DMS153 (cell line): ENCODE data around the gene ZNF521.

Source experiments
- DNase-seq: peaks from one replicate; lab custom pipeline; 2025; lab: John Stamatoyannopoulos, UW

ZNF521 gene

GRCh38 chr18:25125680-25126079 lies 226.3 kb downstream of the ZNF521 start:
- DNase-seq: no peak

- DNase-seq: no peak
These were observed 228.3 kb downstream of the ZNF521 start for GRCh38 chr18:25123438-25124232.

GRCh38 chr18:25121442-25121841 lies 230.5 kb downstream of the ZNF521 start:
- no peak for DNase-seq

GRCh38 chr18:25113566-25113965 lies 238.4 kb downstream of the ZNF521 start:
- no peak for DNase-seq

- no peak for DNase-seq
These were observed 239.0 kb downstream of the ZNF521 start for GRCh38 chr18:25112821-25113434.

GRCh38 chr18:25111377-25112288 lies 240.3 kb downstream of the ZNF521 start:
- no peak for DNase-seq

- DNase-seq: no peak
These were observed 242.5 kb downstream of the ZNF521 start for GRCh38 chr18:25109484-25109883.

- DNase-seq: no peak
These were observed 248.4 kb downstream of the ZNF521 start for GRCh38 chr18:25103468-25104155.

GRCh38 chr18:25102662-25103061 lies 249.3 kb downstream of the ZNF521 start:
- DNase-seq: no peak

- DNase-seq: no peak
These were observed 251.5 kb downstream of the ZNF521 start for GRCh38 chr18:25100418-25100817.

- DNase-seq: no peak
These were observed 252.1 kb downstream of the ZNF521 start for GRCh38 chr18:25099895-25100294.

- no peak for DNase-seq
These were observed 254.4 kb downstream of the ZNF521 start for GRCh38 chr18:25097569-25098056.

GRCh38 chr18:25097057-25097456 lies 254.9 kb downstream of the ZNF521 start:
- DNase-seq: no peak

GRCh38 chr18:25093141-25093540 lies 258.8 kb downstream of the ZNF521 start:
- DNase-seq: no peak

- DNase-seq: no peak
These were observed 262.5 kb downstream of the ZNF521 start for GRCh38 chr18:25089470-25089869.

- no peak for DNase-seq
These were observed 265.1 kb downstream of the ZNF521 start for GRCh38 chr18:25086876-25087275.

GRCh38 chr18:25081001-25081400 lies 271.0 kb downstream of the ZNF521 start:
- no peak for DNase-seq

- DNase-seq: no peak
These were observed 271.8 kb downstream of the ZNF521 start for GRCh38 chr18:25080211-25080610.

- no peak for DNase-seq
These were observed 273.8 kb downstream of the ZNF521 start for GRCh38 chr18:25077944-25078723.

GRCh38 chr18:25077038-25077943 lies 274.7 kb downstream of the ZNF521 start:
- DNase-seq: no peak
